ENCODE results near the gene CHCT1.
A peak's percentile ranks its signal among the peaks of the same experiment; 100 is the strongest.
"Not testable (repeated sequence)": the region's sequence is repeated elsewhere in the genome, so short reads cannot be mapped to it uniquely, and the experiment has no call there.

The CHCT1 gene

GRCh38 chr17:60401819-60402218, 20.5 kb upstream of the CHCT1 start:
- no peak for DNase-seq

DNA sequence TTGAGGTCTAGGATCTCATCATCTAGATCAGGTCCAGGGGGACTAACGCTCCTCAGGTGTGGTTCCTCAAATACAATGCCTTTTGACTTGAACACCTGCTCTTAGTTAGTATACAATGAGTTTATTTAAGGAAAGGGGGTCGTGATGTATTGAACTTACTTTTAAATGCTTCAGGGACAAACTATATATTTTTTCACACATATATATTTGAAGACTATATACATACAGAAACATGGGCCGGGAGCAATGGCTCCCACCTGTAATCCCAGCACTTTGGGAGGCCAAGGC, 18.8 kb upstream of the CHCT1 start:
- DNase-seq: no peak

DNA sequence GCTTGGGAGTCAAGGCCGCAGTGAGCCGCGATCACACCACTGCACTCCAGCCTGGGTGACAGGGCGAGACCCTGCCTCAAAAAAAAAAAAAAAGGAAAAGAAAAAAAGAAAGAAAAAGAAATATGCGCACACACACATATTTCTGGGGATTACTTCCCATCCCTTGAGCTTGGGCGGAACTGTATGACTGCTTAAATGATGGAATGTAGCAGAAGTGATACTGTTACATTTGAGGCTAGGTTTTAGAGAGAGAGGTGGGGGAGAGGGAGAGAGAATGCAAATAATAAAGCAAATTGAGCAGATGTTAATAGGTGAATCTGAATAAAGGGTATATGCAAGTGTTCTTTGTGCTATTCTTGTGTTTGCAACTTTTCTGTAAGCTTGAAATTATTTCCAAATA, 18.3 kb upstream of the CHCT1 start:
- no peak for DNase-seq

- DNase-seq: no peak
Measured at GRCh38 chr17:60406887-60407286, 15.4 kb upstream of the CHCT1 start.

GRCh38 chr17:60410001-60410400, 12.3 kb upstream of the CHCT1 start:
- DNase-seq: no peak

DNA sequence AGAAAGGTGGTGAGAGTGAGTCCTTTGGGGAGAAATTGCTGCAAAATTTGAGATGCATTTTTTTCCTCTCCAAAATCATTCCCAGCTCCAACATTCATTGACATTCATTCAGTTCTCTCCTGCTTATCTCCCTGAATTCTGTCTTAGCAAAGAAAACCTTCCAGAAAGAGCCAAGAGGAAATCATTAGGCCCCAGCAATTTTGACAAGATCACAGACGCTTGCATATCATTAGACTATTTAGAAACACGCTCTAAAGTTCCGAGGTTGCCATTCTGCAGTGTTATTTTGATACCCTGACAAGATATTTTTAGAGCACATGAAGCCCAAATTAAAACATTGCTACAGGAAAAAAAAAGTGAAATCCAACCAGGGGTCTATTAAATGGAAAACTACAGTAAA, 9.6 kb upstream of the CHCT1 start:
- no peak for DNase-seq

GRCh38 chr17:60415146-60415545, 7.1 kb upstream of the CHCT1 start:
- no peak for DNase-seq

DNA sequence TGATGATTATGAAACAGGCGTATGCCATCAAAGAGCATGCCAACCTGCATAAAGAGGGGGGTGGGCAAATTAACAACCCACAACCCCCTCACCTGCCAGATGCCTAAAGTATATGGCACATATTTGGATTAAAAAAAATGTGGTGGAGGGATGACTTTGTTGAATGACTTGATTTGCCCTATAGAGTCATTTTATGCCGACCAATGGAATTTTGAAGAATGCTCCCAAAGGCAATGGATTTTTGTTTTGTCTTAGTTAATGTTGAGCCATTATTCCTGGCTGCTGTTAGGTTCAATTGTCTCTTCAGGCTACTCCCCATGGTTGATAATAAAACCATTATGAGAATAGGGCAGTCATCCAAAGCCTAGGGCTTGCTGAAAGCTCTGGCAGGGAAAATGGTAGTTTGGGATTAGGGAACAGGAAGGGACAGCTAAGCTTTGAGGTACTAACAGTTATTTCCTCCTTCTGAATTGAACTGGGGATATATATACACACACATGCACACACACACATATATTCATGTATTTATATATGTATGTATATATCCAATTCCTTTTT, 5.8 kb upstream of the CHCT1 start:
- no peak for DNase-seq

GRCh38 chr17:60419003-60419402, 3.3 kb upstream of the CHCT1 start:
- DNase-seq: not testable (repeated sequence)

GRCh38 chr17:60419875-60420274, 2.4 kb upstream of the CHCT1 start:
- DNase-seq: not testable (repeated sequence)

GRCh38 chr17:60421273-60422161, 772 bp upstream of the CHCT1 start:
- peak; percentile 37 for DNase-seq

DNA sequence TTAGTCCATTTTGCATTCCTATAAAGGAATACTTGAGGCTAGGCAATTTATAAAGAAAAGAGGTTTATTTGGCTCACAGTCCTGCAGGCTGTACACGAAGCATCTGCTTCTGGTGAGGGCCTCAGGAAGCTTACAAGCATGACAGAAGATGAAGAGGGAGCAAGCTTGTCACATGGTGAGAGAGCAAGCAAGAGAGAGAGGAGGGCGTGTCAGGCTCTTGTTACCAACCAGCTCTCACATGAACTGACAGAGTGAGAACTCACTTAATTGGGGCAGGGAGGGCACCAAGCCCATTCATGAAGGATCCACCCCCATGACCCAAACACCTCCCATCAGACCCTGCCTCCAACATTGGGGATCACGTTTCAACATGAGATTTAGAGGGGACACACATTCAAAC, 1.6 kb downstream of the CHCT1 start:
- DNase-seq: no peak

DNA sequence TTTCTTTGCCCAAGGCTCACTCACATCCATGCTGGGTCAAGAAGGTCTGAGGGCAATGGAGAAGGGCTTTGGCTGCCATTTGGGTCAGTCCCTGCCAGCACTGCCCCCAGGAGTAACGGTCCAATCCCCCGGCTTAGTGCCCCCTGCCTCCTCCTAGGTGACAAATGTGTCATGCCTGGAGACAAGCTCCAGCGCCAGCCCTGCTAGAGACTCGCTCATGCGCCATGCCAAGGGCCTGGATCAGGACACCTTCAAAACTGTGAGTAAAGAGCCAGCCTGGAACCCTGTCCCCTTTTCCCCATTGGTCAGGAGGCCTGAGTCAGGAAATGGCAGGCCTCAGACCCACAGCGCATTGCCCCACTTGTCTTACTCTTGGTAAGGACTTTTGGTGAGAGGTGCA, 3.3 kb downstream of the CHCT1 start:
- no peak for DNase-seq

DNA sequence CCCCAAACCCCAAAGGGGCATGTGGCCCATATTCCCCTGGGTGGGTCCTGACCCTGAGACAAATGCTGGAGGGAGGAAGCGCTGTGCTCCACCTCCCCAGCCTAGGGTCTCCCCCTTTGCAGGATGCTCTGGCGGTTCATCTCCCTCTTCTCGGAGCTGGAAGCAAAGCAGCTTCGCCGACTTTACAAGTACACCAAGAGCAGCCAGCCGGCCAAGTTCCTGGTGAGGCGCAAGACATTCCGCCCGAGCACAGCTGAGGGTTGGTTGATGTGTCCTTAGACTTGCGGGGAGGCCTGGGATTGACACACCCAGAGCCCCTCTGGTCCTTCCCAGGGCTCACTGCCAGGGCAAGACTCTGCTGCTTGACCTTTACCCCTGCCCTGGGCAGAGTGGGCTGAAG, 4.3 kb downstream of the CHCT1 start:
- no peak for DNase-seq

- DNase-seq: not testable (repeated sequence)
Measured at GRCh38 chr17:60428491-60428890, 6.2 kb downstream of the CHCT1 start.

DNA sequence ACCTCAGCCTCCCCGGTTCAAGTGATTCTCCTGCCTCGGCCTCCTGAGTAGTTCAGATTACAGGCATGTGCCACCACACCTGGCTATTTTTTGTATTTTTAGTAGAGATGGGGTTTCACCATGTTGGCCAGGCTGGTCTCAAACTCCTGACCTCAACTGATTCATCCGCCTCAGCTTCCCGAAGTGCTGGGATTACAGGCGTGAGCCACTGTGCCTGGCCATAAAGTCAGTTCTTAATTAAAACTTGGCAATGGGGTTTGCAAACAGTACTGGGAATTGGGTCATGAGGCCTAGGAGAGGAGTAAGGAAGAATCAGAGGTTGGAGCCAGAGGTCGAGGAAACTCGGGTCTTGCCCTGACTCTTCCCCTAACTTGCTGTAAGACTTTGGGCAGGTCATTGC, 8.3 kb downstream of the CHCT1 start:
- not testable (repeated sequence) for DNase-seq

GRCh38 chr17:60433021-60433997, 11.0 kb downstream of the CHCT1 start:
- not testable (repeated sequence) for DNase-seq

GRCh38 chr17:60435244-60436167, 13.2 kb downstream of the CHCT1 start:
- DNase-seq: peak; percentile 39

- no peak for DNase-seq
Measured at GRCh38 chr17:60436676-60437075, 14.4 kb downstream of the CHCT1 start.

GRCh38 chr17:60439501-60439900, 17.2 kb downstream of the CHCT1 start:
- DNase-seq: no peak

- DNase-seq: no peak
Measured at GRCh38 chr17:60442271-60443173, 20.2 kb downstream of the CHCT1 start.

Measured in NCI-H526 treated with DMSO at 0.1 percent for 48 hours (cell line).